ENCODE data around the gene MUTYH. TPM values are rescaled to one million over a fixed set of nuclear protein-coding genes. Genes with fewer than 3 reads are reported as not detected.
A peak's percentile ranks its signal among the peaks of the same experiment; 100 is the strongest.

MUTYH gene
- total RNA-seq, 4 donors from 2014 or later: 34.7 to 62.2 (median 46.0) TPM

- DNase-seq (ENCODE audit: low spot score in 2 of 2): no peak
- Histone ChIP-seq H3K4me1 (peaks cover 0 to 29% (median 10%) of the 10 kb centered on the region in 4 donors), H3K9me3 (no peaks in the 10 kb centered on the region), H3K4me3 (no peak overlapping the region), H3K27ac (no peak overlapping the region), H3K27me3 (no peaks in the 10 kb centered on the region), H3K36me3 (peaks cover 0 to 35% (median 0%) of the 10 kb centered on the region in 3 donors)
- TF ChIP-seq EP300 (IDR thresholded peaks at IDR 0.05): no peak
- no peak for TF ChIP-seq POLR2A (IDR thresholded peaks at IDR 0.05)
- no peak for TF ChIP-seq CTCF (IDR thresholded peaks at IDR 0.05)
- 84% methylated on average over 4 of the region's 4 CpGs for WGBS, 2 donors
Measured at GRCh38 chr1:45335855-45336324, 4.3 kb downstream of the MUTYH start.

- H3K36me3 ChIP-seq: peaks cover 0 to 48% (median 0%) of the 10 kb centered on the region in 3 donors
- no peaks in the 10 kb centered on the region for H3K9me3 ChIP-seq
- peaks cover 0 to 25% (median 6%) of the 10 kb centered on the region in 4 donors for H3K4me1 ChIP-seq
- H3K27me3 ChIP-seq: no peaks in the 10 kb centered on the region
- peak in 1 of 2 donors; percentile 29 for DNase-seq (ENCODE audit: low spot score in 2 of 2)
- TF ChIP-seq EP300 (IDR thresholded peaks at IDR 0.05): no peak
- no peak for TF ChIP-seq CTCF (IDR thresholded peaks at IDR 0.05)
- TF ChIP-seq POLR2A (IDR thresholded peaks at IDR 0.05): no peak
- H3K27ac ChIP-seq: peak overlapping the region in 1 of 4 donors; percentile 32
- WGBS, 2 donors: 56% methylated on average over 9 of the region's 9 CpGs
- H3K4me3 ChIP-seq: no peak overlapping the region
Measured at GRCh38 chr1:45334308-45335245, 5.7 kb downstream of the MUTYH start.

- H3K4me3 ChIP-seq: no peak overlapping the region
- H3K27ac ChIP-seq: no peak overlapping the region
- no peaks in the 10 kb centered on the region for H3K27me3 ChIP-seq
- H3K9me3 ChIP-seq: no peaks in the 10 kb centered on the region
- no peak for DNase-seq (ENCODE audit: low spot score in 2 of 2)
- TF ChIP-seq POLR2A (IDR thresholded peaks at IDR 0.05) (no peak), EP300 (IDR thresholded peaks at IDR 0.05) (no peak), CTCF (IDR thresholded peaks at IDR 0.05) (no peak)
- H3K4me1 ChIP-seq: peaks cover 0 to 28% (median 1%) of the 10 kb centered on the region in 4 donors
- H3K36me3 ChIP-seq: peaks cover 0 to 57% (median 0%) of the 10 kb centered on the region in 3 donors
- WGBS, 2 donors: 93 to 99% methylated on average over 10 of the region's 10 CpGs
Measured at GRCh38 chr1:45332346-45332720, 7.9 kb downstream of the MUTYH start.

- 93 to 95% methylated on average over 13 to 16 of the region's 18 CpGs for WGBS, 2 donors
- no peaks in the 10 kb centered on the region for H3K9me3 ChIP-seq
- TF ChIP-seq EP300 (IDR thresholded peaks at IDR 0.05) (no peak), POLR2A (IDR thresholded peaks at IDR 0.05) (no peak), CTCF (IDR thresholded peaks at IDR 0.05) (no peak)
- no peaks in the 10 kb centered on the region for H3K27me3 ChIP-seq
- no peak overlapping the region for H3K27ac ChIP-seq
- peaks cover 0 to 57% (median 0%) of the 10 kb centered on the region in 3 donors for H3K36me3 ChIP-seq
- H3K4me3 ChIP-seq: no peak overlapping the region
- H3K4me1 ChIP-seq: peaks cover 0 to 34% (median 4%) of the 10 kb centered on the region in 4 donors
- no peak for DNase-seq (ENCODE audit: low spot score in 2 of 2)
Measured at GRCh38 chr1:45331436-45332345, 8.5 kb downstream of the MUTYH start.
